Measurements from ENCODE around the gene HJV.
A peak's percentile ranks its signal among the peaks of the same experiment; 100 is the strongest.

The HJV gene

GRCh38 chr1:146039844-146040194, 18.3 kb upstream of the HJV start:
- H3K4me3 ChIP-seq (ENCODE audit: low read length) = no peak overlapping the region
- no peak for DNase-seq (ENCODE audit: low read depth)
- TF ChIP-seq CTCF (IDR thresholded peaks at IDR 0.05; ENCODE audit: insufficient read depth, low read depth, low read length, missing control alignments) = no peak

GRCh38 chr1:146036965-146037646, 15.6 kb upstream of the HJV start:
- DNase-seq (ENCODE audit: low read depth) = peak; percentile 83
- H3K4me3 ChIP-seq (ENCODE audit: low read length) = peak overlapping the region; percentile 91
- TF ChIP-seq CTCF (IDR thresholded peaks at IDR 0.05; ENCODE audit: insufficient read depth, low read depth, low read length, missing control alignments) = peak; percentile 5

GRCh38 chr1:146036241-146036964, 14.9 kb upstream of the HJV start:
- peak overlapping the region; percentile 91 for H3K4me3 ChIP-seq (ENCODE audit: low read length)
- no peak for TF ChIP-seq CTCF (IDR thresholded peaks at IDR 0.05; ENCODE audit: insufficient read depth, low read depth, low read length, missing control alignments)
- no peak for DNase-seq (ENCODE audit: low read depth)

- no peak for DNase-seq (ENCODE audit: low read depth)
- TF ChIP-seq CTCF (IDR thresholded peaks at IDR 0.05; ENCODE audit: insufficient read depth, low read depth, low read length, missing control alignments) = no peak
- peak overlapping the region; percentile 29 for H3K4me3 ChIP-seq (ENCODE audit: low read length)
These were observed 13.5 kb upstream of the HJV start for GRCh38 chr1:146035048-146035423.

- DNase-seq (ENCODE audit: low read depth) = peak; percentile 58
- TF ChIP-seq CTCF (IDR thresholded peaks at IDR 0.05; ENCODE audit: insufficient read depth, low read depth, low read length, missing control alignments) = peak; percentile 53
These were observed 11.2 kb upstream of the HJV start for GRCh38 chr1:146032631-146033219.

GRCh38 chr1:146031476-146031875, 9.9 kb upstream of the HJV start:
- no peak overlapping the region for H3K4me3 ChIP-seq (ENCODE audit: low read length)
- no peak for TF ChIP-seq CTCF (IDR thresholded peaks at IDR 0.05; ENCODE audit: insufficient read depth, low read depth, low read length, missing control alignments)
- DNase-seq (ENCODE audit: low read depth) = no peak

More at GRCh38 chr1:146032631-146033219, 11.2 kb upstream of the HJV start:
- H3K4me3 ChIP-seq (ENCODE audit: low read length) = no peak overlapping the region
